Left ventricle myocardium inferior (tissue), 1 donor: ENCODE measurements around the gene UBE2D4. TPM values are rescaled to one million over a fixed set of nuclear protein-coding genes. Genes with fewer than 3 reads are reported as not detected.

Experiments
- DNase-seq: peaks from one replicate; pipeline ENCODE4 v3.0.0-alpha.2; 2020
- H3K27ac ChIP-seq: fragments of 200-600 bp; replicated peaks from 2 replicates; pipeline ENCODE4 v1.8.0; 2021
- H3K27me3 ChIP-seq: fragments of 200-600 bp; 2 replicates; pipeline ENCODE4 v1.8.0; 2021; ENCODE audit warnings: low read depth
- H3K36me3 ChIP-seq: fragments of 200-600 bp; 2 replicates; pipeline ENCODE4 v1.8.0; 2021
- H3K4me1 ChIP-seq: fragments of 200-600 bp; 2 replicates; pipeline ENCODE4 v1.8.0; 2021
- H3K4me3 ChIP-seq: fragments of 200-600 bp; 2 replicates; pipeline ENCODE4 v1.8.0; 2021; ENCODE audit warnings: mild to moderate bottlenecking, moderate library complexity
- H3K9me3 ChIP-seq: fragments of 200-600 bp; replicated peaks from 2 replicates; pipeline ENCODE4 v1.8.0; 2021
- CTCF ChIP-seq: fragments of 200-600 bp; IDR thresholded peaks from 2 replicates; pipeline ENCODE4 v1.8.0; 2021; ENCODE audit warnings: antibody characterized with exemption, mild to moderate bottlenecking, borderline replicate concordance
- intact Hi-C: fragments of 100-400 bp; cut with micrococcal nuclease; formaldehyde crosslinking; loops from one replicate; pipeline ENCODE4 v1.11.0; 2022
- total RNA-seq: library from RNA; stranded (reverse); fragmentation: NEBNext Ultra II Directional; extraction: Animal tissue kit (Norgen Biotek cat#: 25700); gene quantifications from one replicate; pipeline ENCODE4 v1.2.1, GENCODE V29; 2021
- donor health status: DM: no; HTN: yes; CAD: no; lungs with severe emphysema.

UBE2D4 gene
- total RNA-seq, 1 donor from 2014 or later, result 44.9 TPM

DNA sequence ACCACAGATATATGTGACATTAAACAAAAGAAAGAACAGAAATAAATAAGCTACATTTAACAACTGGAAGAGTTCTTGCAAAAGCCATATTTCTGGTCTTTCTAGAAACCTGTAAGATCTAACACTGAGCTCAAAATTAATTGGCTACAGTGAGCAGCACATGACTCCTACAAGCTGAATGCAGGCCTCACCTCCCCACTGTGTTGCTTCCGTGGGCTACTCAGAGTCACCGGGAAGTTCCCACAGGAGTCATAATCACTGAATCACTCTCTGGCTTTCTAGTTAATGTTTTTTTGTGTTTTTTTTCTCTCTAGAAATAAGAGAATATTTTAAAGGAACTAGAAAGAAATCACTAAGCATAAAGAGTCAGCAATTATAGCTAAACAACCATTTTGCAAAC, 46.8 kb upstream of the UBE2D4 start:
- DNase-seq, result no peak
- no peak for TF ChIP-seq CTCF
- Histone ChIP-seq H3K27ac (peak overlapping the region; percentile 67), H3K36me3 (peaks cover 84% of the 10 kb centered on the region), H3K4me1 (peaks cover 42% of the 10 kb centered on the region), H3K27me3 (no peaks in the 10 kb centered on the region), H3K9me3 (no peaks in the 10 kb centered on the region), H3K4me3 (no peak overlapping the region)
- intact Hi-C loops, result no loop called here

DNA sequence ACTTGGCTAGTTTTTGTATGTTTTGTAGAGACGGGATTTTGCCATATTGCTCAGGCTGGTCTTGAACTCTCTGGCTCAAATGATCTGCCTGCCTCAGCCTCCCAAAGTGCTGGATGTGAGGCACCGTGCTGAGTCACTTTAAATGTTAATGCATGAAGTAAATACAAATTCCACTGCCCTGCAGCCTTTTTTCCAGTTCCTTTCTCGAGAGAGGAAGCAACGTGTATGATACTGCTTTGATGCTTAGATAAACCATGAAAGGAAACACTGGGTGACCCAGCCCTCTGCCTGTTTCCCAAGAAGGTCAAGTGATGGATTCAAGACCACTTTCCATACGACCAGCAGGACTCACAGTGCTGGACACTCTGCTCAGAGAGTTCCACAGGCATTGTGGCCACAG, 45.6 kb upstream of the UBE2D4 start:
- Histone ChIP-seq H3K4me1 (peaks cover 42% of the 10 kb centered on the region), H3K9me3 (no peaks in the 10 kb centered on the region), H3K36me3 (peaks cover 89% of the 10 kb centered on the region), H3K27me3 (no peaks in the 10 kb centered on the region), H3K27ac (no peak overlapping the region), H3K4me3 (no peak overlapping the region)
- intact Hi-C loops, result no loop called here
- no peak for DNase-seq
- no peak for TF ChIP-seq CTCF

DNA sequence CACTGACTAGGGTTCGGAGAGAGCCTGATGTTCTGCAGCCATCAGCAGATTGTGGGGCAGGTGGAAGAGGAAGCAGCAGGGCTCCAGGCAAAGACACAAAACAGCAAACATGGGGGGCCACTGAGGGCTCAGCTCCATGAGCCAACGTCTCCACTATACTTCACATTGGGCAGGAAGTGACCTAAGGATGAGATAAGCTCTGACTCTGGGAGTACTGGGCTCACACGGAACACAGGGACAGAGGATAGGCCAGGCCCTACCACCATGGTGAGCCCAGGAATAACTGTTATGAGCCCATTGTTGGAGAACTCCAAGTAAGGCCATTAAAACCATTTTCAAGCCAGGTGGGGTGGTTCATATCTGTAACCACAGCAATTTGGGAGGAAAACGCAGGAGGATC, 42.0 kb upstream of the UBE2D4 start:
- no peak for TF ChIP-seq CTCF
- H3K27ac ChIP-seq, result no peak overlapping the region
- H3K4me1 ChIP-seq, result peaks cover 38% of the 10 kb centered on the region
- no peak for DNase-seq
- intact Hi-C loops, result no loop called here
- H3K27me3 ChIP-seq, result no peaks in the 10 kb centered on the region
- H3K9me3 ChIP-seq, result no peaks in the 10 kb centered on the region
- H3K4me3 ChIP-seq, result no peak overlapping the region
- H3K36me3 ChIP-seq, result peaks cover 73% of the 10 kb centered on the region

DNA sequence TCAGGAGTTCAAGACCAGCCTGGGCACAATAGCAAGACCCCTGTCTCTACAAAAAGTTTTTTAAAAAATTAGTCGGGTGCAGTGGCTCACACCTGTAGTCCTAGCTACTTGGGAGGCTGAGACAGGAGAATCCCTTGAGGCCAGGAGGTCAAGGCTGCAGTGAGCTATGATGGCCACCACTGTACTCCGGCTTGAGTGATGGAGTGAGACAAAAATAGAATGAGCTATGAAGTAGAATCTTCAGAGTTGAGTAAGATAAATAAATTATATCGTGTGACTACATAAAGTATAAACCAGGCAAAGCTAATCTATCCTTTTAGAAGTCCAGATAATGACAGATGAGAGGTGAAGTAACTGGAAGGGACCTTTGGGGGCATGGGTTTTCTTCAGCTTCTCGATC, 41.6 kb upstream of the UBE2D4 start:
- no peak for DNase-seq
- H3K9me3 ChIP-seq, result no peaks in the 10 kb centered on the region
- H3K4me1 ChIP-seq, result peaks cover 38% of the 10 kb centered on the region
- peaks cover 70% of the 10 kb centered on the region for H3K36me3 ChIP-seq
- H3K27me3 ChIP-seq, result no peaks in the 10 kb centered on the region
- intact Hi-C loops, result no loop called here
- TF ChIP-seq CTCF, result no peak
- H3K27ac ChIP-seq, result no peak overlapping the region
- H3K4me3 ChIP-seq, result no peak overlapping the region

DNA sequence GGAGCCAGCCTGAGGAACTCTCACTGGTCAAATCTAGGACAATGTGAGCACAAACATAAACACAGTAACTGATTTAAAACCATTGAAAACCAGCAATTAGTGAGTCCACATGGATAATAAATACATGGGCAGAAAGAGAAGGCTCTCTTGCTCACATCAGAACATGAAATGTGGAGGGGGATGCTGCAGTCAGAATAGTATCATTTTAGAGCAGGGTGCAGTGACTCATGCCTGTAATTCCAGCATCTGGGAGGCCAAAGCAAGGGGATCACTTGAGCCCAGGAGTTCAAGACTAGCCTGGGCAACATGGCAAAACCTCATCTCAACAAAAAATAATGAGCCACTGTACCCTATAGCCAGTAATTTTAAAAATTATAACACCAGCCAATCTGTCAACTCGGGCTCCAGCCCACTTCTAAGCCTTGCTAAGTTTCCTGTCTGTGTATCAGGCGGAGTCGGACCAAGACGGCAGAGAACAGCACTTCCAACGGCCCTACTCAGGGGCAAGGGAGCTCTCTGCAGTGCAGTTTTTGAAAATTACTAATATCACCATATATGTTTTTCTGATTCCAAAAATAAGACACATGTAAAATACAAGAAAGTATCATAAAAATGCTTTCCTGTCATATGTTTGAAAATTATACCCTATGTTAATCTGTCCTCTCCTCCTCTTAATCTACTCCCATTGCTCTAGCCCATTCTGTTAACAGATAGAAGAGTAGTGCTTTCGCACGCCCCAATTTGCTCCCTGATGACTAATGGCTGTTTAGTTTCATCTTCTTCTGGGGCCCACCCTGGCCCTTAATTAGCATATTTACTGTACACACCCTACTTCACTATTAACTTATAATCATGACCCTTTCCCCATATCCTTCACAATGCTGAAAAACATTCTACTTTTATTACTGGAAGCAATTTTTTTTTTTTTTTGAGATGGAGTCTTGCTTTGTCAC, 37.0 kb upstream of the UBE2D4 start:
- no peak for TF ChIP-seq CTCF
- intact Hi-C loops, result no loop called here
- no peak for DNase-seq
- Histone ChIP-seq H3K9me3 (no peaks in the 10 kb centered on the region), H3K4me3 (no peak overlapping the region), H3K27ac (no peak overlapping the region), H3K27me3 (no peaks in the 10 kb centered on the region), H3K4me1 (peaks cover 59% of the 10 kb centered on the region), H3K36me3 (peaks cover 33% of the 10 kb centered on the region)
